HK-2 (cell line): Measurements from ENCODE around the gene CCDC40.

Experiments used
- DNase-seq: peaks from one replicate; pipeline ENCODE4 v3.0.0-alpha.2; 2018; ENCODE audit not compliant: unreplicated experiment

Gene CCDC40

DNA sequence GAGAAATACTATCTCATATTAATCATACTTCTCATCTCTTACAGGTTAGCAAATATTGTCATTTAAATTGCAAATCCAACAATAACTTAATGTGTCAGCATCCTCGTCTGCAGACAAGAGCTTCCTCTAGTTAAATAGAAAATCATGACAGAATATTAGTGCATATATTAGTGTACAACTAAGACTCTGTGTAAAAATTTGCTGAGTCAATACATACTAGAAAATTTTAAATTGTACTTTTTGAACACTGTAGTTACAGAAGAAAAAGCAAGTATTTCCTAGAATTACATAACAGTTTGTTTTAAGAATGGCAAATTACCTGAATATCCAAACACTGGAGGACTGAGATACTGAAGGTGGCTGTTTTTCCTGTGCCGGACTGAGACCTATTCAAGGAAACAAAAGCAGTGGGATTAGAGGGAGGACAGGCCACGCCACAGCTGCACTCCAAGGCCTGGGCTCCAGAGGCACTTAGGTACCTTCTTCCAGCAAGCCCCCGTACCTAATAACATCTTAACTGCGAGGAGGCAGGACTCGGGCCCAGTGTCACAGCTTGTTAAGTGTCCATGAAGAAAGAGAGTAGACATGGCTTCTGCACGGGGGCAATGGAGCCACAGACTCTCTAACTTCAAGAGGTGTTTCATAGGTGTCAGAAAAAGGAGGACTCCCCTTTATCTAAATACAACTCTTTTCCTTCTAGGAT, 105.2 kb downstream of the CCDC40 start:
- no peak for DNase-seq

DNA sequence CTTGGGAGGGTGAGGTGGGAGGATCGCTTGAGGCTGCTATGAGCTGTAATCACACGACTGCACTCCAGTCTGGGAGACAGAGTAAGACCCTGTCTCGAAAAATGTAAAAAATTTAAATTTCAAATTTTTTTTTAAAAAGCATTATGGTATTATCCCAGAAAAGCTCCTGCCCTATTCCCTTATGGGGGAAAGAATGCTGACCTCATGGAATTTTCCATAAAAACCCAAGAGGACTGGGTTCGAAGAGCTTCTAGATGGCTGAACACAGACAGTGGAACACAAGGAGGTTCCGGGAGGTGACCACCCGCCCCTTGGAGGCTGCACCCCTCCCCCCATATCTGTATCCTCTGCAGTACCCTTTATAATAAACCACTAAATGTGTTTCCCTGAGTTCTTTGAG, 106.5 kb downstream of the CCDC40 start:
- no peak for DNase-seq

DNA sequence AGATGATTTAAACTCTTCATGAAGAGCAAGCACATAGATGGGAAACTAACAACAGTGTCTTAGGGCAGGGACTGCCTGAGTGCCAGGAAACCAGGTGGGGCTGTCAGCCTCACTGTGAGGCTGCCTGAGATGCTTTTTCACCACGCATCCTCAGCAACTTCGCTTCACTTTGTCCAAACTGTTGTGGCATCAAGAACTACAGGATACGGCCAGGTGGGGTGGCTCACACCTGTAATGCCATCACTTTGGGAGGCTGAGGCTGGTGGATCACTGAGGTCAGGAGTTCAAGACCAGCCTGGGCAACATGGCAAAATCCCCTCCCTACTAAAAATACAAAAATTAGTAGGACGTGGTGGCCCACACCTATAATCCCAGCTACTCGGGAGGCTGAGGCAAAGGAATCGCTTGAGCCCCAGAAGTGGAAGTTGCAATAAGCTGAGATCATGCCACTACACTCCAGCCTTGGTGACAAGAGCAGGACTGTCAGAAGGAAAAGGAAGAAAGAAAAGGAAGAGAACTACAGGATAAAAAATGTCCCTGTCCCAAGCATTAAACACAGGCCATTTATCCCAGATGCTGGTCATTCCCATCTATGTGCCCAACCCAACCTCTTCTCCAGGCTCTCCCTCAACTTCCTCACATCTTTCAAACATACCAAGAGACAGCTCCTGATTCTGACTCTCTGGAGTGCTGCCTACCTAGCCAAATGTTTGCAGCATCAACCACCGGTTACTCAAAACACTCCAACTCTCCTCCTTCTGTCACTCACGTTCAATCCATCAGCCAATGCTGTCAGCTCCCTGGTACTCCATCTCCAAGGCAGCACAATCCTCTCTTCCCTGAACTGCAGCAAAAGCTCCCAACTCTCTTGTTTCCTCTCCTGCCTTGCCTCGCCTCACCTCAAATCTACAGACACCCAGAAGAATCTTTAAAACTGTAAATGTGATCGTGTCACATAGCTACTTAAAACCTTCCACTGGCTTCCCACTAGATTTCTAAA, 108.9 kb downstream of the CCDC40 start:
- no peak for DNase-seq

DNA sequence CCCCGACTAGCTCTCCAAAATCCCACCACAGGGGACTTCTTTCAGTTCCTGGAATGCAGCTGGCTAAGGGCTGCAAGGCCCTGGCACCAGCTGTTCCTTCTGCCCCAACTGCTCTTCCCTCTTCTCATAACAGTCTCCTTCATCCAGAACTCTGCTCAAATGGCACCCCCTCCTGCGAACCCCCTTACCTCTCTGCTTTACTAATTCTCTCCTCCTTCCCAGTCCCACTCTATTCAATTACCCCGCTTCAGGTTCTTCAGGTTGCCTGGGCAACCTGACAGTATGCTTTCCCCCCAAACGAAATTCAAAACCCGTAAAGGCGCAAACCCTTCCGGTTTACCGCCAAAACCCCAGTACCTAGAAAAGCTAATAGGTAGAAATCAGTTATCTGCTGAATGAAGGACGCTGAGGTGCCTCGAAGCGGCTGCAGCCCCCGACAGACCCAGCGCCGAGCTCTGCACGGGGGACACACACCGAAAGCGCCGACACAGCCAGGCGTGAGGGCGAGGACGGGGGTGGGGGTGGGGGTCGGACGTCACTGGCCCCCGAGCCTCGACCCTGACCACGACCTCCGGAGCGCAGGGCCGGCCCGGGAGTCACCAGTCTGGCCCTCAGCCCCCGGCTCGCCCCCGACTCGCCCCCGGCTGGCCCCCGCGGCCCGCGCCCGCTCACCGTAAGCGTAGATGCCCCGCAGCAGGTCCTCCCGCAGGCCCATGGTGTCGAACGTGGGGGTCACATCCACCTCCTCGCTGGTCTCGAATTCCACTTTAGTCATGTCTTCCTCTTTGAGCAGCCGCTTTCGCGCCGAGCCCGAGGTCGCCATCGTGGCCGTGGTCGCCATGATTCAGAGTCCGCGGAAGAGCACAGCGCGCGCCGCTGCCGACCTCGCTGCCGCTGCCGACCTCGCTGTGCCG, 109.9 kb downstream of the CCDC40 start:
- peak; percentile 14 for DNase-seq

DNA sequence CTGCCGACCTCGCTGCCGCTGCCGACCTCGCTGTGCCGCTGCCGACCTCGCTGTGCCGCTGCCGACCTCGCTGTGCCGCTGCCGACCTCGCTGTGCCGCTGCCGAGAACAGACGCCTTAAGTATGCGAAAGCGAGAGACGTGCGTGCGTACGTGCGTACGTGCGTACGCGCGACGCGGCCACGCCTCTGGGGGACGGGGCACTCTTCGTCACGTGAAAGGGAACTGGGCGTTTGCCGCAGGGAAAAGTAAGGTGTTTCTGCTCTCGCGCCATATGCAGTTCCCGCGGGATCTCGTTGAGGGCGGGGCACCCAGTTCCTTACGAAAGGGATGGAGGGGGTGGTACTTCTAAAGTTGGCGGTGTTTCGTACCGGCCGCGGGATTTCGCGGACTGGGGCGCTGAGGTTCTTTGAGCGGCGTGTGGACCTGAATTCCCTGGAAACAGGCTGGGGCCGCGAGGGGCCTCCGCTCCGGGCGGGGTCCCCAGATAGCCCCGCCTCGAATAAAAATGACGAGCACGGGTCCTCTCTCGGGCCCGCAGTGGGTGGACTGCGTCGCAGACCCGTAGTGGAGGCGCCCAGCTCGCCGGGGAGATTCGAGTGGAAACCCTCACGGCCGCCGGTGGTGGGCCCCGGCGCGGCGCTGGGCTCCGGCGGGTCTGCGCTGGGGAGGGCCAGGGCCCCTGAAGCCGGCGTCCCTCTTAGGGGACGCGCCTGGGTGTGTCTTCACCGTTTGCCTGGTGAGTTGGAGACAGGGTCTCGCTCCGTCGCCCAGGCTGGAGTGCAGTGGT, 110.8 kb downstream of the CCDC40 start, which contains the start of gene EIF4A3:
Gene EIF4A3, minus strand, starts transcription at position 94 of the 788 bp plus-strand sequence. CDS start 167 bp downstream, outside the sequence.
- DNase-seq, result peak; percentile 97
